ENCODE results near the gene GJB6.

GJB6 gene

DNA sequence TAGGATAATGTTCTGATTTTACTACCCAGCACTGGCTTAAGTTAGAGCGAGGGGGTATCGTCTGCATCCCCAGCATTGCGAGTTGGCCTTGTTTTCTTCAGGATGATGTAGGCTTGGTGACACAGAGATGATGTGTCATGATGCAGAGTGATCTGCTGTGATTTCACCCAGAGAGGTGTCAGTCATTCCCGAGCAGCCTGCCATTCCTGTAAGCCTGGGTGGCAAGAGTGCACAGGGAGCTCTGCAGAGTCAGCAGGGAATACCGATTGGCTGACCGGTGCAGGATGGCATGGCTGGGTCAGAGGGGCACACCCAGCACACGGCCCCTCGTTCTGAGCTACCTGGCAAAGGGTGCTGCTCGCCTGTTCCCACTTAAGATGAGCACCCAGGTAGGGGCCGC lies 15.8 kb upstream of the GJB6 start:
- in situ Hi-C loops (cut with MboI; ENCODE audit: low pct_unique_long_range_greater_than_20kb, low sequenced_read_pairs, unreplicated experiment) = no loop called here
- no peak for DNase-seq (ENCODE audit: low spot score)
- TF ChIP-seq, protein P1, sequence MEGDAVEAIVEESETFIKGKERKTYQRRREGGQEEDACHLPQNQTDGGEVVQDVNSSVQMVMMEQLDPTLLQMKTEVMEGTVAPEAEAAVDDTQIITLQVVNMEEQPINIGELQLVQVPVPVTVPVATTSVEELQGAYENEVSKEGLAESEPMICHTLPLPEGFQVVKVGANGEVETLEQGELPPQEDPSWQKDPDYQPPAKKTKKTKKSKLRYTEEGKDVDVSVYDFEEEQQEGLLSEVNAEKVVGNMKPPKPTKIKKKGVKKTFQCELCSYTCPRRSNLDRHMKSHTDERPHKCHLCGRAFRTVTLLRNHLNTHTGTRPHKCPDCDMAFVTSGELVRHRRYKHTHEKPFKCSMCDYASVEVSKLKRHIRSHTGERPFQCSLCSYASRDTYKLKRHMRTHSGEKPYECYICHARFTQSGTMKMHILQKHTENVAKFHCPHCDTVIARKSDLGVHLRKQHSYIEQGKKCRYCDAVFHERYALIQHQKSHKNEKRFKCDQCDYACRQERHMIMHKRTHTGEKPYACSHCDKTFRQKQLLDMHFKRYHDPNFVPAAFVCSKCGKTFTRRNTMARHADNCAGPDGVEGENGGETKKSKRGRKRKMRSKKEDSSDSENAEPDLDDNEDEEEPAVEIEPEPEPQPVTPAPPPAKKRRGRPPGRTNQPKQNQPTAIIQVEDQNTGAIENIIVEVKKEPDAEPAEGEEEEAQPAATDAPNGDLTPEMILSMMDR (IDR thresholded peaks at IDR 0.05; ENCODE audit: extremely low read depth, insufficient read depth, missing control alignments) = no peak

GRCh38 chr13:20247403-20247802 lies 15.3 kb upstream of the GJB6 start:
- no peak for DNase-seq (ENCODE audit: low spot score)
- TF ChIP-seq, protein P1 (IDR thresholded peaks at IDR 0.05; ENCODE audit: extremely low read depth, insufficient read depth, missing control alignments) = no peak
- in situ Hi-C loops (cut with MboI; ENCODE audit: low pct_unique_long_range_greater_than_20kb, low sequenced_read_pairs, unreplicated experiment) = no loop called here

DNA sequence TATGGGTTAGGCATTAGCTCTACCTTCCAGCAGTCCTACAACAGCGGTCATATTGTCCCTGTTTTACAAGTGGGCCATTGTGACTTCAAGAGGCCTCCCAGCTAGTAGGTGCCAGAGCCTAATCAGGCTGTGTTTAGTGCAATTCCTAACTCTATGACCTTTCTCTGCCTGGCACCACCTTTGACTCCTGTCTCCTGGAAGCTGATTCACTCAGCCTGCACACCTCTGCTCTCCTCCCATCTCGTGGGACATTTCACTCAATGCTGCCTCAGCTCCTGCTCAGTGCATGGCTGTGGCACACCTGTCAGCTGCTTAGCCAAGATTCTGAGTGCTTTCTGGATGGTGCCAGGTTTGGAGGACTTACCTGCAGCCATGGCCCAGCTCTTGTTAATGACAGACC lies 9.5 kb upstream of the GJB6 start:
- TF ChIP-seq, protein P1 (IDR thresholded peaks at IDR 0.05; ENCODE audit: extremely low read depth, insufficient read depth, missing control alignments) = no peak
- in situ Hi-C loops (cut with MboI; ENCODE audit: low pct_unique_long_range_greater_than_20kb, low sequenced_read_pairs, unreplicated experiment) = no loop called here
- DNase-seq (ENCODE audit: low spot score) = no peak

- no peak for DNase-seq (ENCODE audit: low spot score)
- in situ Hi-C loops (cut with MboI; ENCODE audit: low pct_unique_long_range_greater_than_20kb, low sequenced_read_pairs, unreplicated experiment) = no loop called here
- TF ChIP-seq, protein P1 (IDR thresholded peaks at IDR 0.05; ENCODE audit: extremely low read depth, insufficient read depth, missing control alignments) = no peak
Observed at GRCh38 chr13:20239748-20240147, 7.6 kb upstream of the GJB6 start.

- no peak for DNase-seq (ENCODE audit: low spot score)
- TF ChIP-seq, protein P1 (IDR thresholded peaks at IDR 0.05; ENCODE audit: extremely low read depth, insufficient read depth, missing control alignments) = no peak
- in situ Hi-C loops (cut with MboI; ENCODE audit: low pct_unique_long_range_greater_than_20kb, low sequenced_read_pairs, unreplicated experiment) = no loop called here
Observed at GRCh38 chr13:20232556-20233277, 598 bp upstream of the GJB6 start.

DNA sequence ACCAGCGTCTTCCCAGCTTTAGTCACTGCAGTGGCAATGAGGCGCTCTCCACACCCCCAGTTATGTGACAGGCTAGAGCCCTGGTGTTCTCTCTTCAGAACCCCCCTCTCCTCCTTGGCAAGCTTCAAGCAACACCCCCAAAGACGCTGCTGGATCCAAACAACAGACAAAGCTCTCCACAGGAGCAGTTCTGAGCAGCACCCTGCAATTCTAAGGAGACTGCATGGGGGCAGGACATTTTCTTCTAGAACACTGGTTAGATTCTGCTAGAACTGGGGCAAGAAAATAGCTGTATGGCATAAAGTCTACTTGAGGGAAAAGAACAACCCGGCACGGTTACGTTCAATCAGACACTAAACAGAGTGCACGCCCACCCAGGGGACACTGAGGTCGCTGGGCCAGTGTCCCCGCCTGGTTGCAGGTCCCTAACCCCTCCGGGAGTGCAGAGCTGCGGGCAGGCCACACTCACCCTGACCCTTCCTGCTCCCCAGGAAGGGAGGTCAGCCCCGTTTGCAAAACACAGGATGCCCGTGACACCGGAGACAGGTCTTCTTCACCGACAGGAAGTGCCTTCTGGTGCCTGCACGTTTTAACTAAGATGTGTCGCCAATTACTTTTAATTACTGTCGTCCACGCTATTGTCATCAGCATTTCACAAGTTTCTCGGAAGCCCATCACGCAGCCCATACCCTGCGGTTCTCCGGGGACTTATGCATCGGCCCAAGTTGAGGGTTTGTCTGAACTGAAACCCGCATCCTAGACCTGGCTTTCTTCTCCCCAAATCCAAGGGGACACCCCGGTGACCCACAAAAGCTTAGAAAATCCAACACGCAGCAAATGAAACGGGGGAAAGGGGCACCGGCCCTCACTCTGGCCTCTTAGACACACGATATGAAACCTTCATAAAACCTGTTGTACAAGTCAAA lies 943 bp downstream of the GJB6 start:
- TF ChIP-seq, protein P1 (IDR thresholded peaks at IDR 0.05; ENCODE audit: extremely low read depth, insufficient read depth, missing control alignments) = no peak
- in situ Hi-C loops (cut with MboI; ENCODE audit: low pct_unique_long_range_greater_than_20kb, low sequenced_read_pairs, unreplicated experiment) = no loop called here
- DNase-seq (ENCODE audit: low spot score) = no peak
